ENCODE measurements around the gene CDKL5.
"Not testable (repeated sequence)": the region's sequence is repeated elsewhere in the genome, so short reads cannot be mapped to it uniquely, and the experiment has no call there.

The CDKL5 gene
- 7.4 to 12.7 (median 10.1) reads per million in 4 experiments for total RNA-seq

DNA sequence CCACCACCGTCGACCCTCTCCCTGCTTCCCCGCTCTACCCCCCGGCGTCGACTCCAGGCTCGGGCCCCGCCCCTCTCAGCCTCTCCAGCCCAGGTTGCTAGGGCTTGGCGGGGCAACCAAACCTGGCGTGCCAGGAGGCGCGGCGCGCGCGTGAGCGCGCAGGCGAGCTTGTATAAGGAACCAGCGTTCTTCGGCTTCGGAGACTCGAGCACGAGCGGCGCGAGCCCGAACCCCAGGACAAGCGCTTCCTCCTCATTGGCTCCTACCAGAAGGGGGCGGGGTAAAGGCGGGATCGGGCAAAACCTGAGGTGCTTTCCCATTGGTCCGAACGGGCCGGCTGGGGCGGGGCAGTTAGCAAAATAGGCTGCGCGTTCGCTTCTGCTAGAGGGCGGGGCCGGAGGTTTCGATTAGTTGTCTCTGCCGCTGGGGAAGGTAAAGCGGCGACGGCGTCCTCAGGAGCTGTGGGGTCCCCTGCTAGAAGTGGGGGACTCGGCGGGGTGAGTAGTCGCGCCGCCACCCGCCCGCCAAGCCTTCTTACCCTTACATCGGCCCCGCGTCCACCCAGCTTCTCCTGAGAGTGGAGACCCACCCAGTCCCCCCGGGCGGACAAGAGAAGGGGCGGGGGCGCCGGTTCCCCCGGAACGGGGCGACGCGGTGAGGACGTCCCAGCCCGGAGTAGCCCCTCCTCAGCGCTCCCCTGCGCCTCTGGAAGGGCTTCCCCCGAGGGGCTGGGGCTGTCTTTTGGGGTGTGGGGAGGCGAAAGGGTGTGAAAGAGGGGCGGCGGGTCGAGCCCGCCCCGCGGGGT is at the start of gene CDKL5:
Gene CDKL5 (plus strand): TSS at position 410 of the 805 bp plus-strand sequence. CDS start 81,489 bp downstream, outside the sequence.
- DNase-seq = peak; percentile 94

- no peak for DNase-seq
These were observed 47.6 kb upstream of the CDKL5 start for GRCh38 chrX:18377796-18378195.

DNA sequence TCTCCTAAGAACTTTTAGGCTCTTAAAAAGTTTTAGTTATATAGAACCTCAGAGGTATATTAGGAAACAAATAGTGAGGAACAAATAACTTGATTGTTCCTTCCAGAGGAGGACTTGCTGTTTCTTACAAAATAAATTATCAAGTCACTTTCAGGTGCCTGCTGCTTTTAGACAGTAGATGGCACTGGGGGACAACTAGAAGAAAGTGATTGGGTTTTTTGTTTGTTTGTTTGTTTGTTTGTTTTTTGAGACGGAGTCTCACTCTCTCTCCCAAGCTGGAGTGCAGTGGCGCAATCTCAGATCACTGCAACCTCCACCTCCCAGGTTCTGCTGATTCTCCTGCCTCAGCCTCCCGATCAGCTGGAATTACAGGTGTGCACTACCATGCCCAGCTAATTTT is 35.4 kb upstream of the CDKL5 start:
- DNase-seq = no peak

- peak; percentile 63 for DNase-seq
These were observed 34.4 kb upstream of the CDKL5 start for GRCh38 chrX:18390941-18391538.

DNA sequence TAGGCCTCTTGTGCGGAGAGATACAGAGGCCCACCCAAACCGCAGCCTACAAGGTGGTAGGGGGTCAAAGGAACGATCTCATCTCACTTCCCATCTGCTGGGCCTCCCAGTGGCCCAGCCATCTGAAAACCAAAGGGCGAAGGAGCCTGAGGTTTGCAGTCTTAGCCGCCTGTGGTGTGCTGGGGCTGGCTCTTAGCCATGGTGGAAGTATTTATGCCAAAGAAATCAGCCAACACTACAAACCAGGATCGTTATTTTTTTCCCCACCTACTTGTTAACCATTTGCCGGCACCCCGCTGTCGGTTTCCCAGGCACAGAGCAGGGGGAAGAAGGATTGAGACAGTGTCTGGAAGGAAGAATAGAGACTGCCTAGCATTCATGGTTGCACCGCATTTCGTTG is 30.9 kb upstream of the CDKL5 start:
- no peak for DNase-seq

- DNase-seq = no peak
These were observed 23.6 kb upstream of the CDKL5 start for GRCh38 chrX:18401848-18402213.

- no peak for DNase-seq
These were observed 18.7 kb upstream of the CDKL5 start for GRCh38 chrX:18406531-18407266.

GRCh38 chrX:18410038-18410437 is 15.4 kb upstream of the CDKL5 start:
- DNase-seq = no peak

- no peak for DNase-seq
These were observed 10.0 kb upstream of the CDKL5 start for GRCh38 chrX:18415386-18415785.

DNA sequence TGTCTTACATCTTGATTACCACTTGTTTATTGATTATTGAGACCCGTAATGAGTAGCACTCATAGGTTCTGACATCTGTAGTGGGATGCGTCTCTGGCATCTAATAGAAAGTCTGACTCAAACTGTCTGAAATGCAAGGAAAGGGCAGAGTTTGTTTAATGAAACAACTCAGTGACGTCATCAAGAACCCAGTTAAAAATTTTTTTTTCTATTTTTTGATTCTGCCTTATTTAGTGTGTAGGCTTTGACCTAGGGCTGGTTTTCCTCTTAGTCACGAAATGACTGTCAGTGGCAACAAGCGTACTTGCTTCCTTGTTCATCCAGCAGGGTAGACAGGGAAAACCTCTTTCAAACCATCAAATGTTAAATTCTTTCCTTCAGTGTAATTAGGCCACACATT is 3.1 kb upstream of the CDKL5 start:
- DNase-seq = no peak

DNA sequence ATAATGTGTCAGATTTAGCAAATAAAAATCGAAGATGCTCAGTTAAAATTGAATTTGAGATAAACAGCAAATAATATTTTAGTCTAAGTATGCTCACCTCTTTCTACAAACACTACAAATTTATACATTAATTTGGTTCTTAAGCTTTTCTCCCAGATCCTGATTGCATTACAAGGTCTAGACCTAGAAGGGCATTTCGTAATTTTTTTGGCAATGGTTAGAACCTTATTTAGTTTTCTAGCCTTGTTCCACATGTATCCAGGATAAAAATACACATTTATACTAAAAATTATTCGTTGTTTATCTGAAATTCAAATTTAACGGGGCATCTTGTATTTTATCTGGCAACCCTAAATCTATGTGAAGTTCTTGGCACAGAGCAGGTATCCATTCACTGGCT is 2.5 kb upstream of the CDKL5 start:
- DNase-seq = no peak

DNA sequence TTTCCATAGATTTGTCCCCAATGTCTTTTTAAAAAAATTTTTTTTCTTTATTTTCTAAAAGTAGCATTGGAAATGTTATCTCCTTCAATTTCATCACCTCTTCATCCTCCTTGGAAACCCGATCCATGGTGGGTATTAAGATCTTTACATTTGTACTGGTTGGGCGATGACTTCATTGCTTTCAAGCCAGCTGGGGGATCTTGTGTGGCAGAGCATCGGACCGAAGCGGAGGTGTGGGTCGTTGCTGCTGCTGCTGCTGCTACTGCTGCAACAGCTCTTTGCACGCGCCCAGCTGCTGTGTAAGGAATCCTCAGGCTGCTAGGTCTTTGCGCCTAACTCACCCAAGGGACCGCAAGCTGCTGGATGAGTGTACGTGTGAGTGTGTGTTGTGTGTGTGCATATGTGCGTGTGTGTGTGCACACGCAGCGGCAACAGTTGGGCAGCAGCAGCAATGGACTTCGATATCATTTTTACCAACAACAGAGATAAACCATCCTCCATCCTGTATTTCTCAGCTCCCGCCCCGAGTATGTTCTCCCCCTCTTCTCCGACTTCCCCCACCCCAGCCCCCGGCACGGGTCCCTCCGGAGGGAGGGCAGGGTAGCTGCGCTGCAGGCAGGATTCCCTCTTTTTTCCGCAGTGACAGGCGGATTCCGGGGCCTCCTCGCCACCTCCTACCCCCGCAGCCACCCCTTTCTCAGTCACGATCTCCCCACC is 768 bp upstream of the CDKL5 start:
- peak; percentile 2 for DNase-seq

DNA sequence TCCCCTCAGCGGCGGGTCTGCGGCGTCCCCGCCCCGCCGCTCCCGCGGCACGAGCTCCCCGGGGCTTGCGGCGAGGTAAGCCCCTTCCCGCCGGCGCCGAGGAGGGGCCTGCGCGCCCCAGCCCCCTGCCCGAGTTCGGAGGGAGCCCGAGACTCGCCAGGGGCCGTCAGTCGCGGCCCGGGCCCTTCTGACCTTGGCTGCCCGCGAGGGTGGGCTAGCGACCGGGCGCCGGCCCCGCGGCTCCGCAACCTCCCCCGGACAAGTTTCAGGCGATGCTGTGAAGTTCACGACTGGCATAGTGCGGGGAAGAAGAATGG is 554 bp downstream of the CDKL5 start:
- DNase-seq = no peak

DNA sequence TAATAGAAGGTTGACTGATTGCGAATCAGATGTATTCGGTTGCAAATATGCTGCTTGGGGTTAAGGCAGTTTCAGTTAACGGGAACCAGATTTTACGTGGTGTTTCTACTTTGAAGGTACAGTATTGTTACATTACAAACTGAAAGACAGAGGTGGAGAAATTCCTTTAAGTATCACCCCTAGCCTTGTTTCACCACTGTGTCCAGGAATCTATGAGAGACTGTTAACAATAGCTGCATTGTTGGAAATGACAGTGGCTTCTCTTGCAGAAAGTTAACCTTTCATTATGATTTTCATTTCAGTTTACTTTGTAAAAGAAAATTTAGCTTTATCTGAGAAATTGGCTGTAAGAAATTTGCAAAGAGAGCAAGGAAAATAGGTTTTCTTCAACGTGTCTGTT is 2.6 kb downstream of the CDKL5 start:
- no peak for DNase-seq

DNA sequence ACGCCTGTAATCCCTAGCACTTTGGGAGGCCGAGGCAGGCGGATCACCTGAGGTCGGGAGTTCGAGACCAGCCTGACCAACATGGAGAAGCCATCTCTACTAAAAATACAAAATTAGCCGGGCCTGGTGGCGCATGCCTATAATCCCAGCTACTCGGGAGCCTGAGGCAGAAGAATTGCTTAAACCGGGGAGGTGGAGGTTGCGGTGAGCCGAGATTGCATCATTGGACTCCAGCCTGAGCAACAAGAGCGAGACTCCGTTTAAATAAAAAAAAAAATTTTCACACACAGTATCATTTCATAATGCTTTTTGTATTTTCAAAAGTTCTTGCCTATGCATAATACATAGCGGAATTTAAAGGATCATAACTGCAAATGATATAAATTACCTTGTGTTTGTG is 7.9 kb downstream of the CDKL5 start:
- not testable (repeated sequence) for DNase-seq

- no peak for DNase-seq
These were observed 9.5 kb downstream of the CDKL5 start for GRCh38 chrX:18434896-18435295.

- no peak for DNase-seq
These were observed 10.6 kb downstream of the CDKL5 start for GRCh38 chrX:18436017-18436416.

DNA sequence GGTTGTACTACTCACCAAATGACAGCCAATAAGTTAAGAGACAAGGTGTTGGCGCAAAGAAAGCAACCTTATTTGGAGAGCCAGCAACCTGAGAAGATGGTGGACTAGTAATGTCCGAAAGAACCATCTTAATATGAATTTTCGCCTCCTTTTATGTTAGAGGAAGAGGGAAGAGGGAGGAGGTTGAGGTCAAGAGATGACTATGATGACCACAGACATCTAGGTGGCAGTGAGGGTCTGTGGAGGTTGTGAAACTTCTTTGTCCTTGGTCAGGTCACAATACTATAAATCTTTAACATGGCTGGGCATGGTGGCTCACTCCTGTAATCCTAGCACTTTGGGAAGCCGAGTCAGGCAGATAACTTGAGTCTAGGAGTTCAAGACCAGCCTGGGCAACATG is 15.4 kb downstream of the CDKL5 start:
- no peak for DNase-seq

DNA sequence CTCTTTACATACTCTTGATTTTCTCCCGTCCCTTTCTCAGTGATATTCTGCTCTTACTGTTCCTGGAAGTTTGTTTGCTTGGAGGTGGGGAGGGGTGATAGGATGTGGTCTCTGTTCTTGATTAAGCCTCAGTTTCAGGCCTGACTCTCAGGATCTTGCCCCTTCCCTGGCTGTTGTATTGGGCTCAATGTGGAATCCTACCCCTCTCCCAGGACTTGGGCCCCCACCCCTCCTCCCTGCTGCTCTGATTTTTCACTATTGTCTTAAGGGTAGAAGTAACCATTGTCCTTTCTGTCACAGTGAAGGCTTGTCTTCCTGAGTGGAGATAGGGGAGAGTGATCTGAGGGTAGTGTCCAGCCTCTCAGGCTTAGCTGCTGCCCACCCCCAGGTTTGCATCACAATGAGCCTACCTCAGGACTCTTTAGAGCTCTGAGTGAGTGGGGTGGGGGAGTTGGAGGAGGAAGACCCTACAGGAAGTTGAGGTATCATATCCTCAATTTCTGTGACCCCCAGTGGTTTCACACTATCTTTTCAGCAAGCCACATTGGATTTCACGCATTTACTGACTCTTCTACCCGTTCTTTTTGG is 16.5 kb downstream of the CDKL5 start:
- DNase-seq = no peak

GRCh38 chrX:18448416-18448815 is 23.0 kb downstream of the CDKL5 start:
- DNase-seq = no peak

GRCh38 chrX:18449236-18449635 is 23.8 kb downstream of the CDKL5 start:
- no peak for DNase-seq

GRCh38 chrX:18455384-18455783 is 30.0 kb downstream of the CDKL5 start:
- DNase-seq = no peak

GRCh38 chrX:18457000-18457399 is 31.6 kb downstream of the CDKL5 start:
- no peak for DNase-seq
